GM12891 (cell line): Measurements from ENCODE around the gene QRICH1.

Experiments
- DNase-seq: peaks from one replicate; pipeline ENCODE4 v3.0.0; 2011; ENCODE audit warnings: low spot score; ENCODE audit not compliant: insufficient read length
- FAIRE-seq: peaks from 2 replicates; lab custom pipeline; 2011; peaks lifted over from hg19 to GRCh38; lab: Jason Lieb, UNC
- PAX5 ChIP-seq: IDR thresholded peaks from 2 replicates; pipeline ENCODE4 v1.6.1; 2011; ENCODE audit warnings: low read length, moderate library complexity, mild to moderate bottlenecking; ENCODE audit not compliant: insufficient read depth, severe bottlenecking
- POLR2A ChIP-seq: IDR thresholded peaks from 2 replicates; pipeline ENCODE4 v1.6.1; 2011; ENCODE audit warnings: low read depth, low read length, control low read depth
- POLR2AphosphoS5 ChIP-seq: IDR thresholded peaks from 2 replicates; pipeline ENCODE4 v1.6.1; 2011; ENCODE audit warnings: low read depth, low read length, control low read depth
- POU2F2 ChIP-seq: IDR thresholded peaks from 2 replicates; pipeline ENCODE4 v1.6.1; 2011; ENCODE audit warnings: low read depth, mild to moderate bottlenecking, control low read depth, low read length, moderate library complexity
- SPI1 ChIP-seq: IDR thresholded peaks from 2 replicates; pipeline ENCODE4 v1.6.1; 2011; ENCODE audit warnings: low read depth, low read length, control low read depth
- TAF1 ChIP-seq: IDR thresholded peaks from 2 replicates; pipeline ENCODE4 v1.6.1; 2011; ENCODE audit warnings: low read depth, low read length, control low read depth

The QRICH1 gene

GRCh38 chr3:49100046-49100615 is 6.3 kb upstream of the QRICH1 start:
- FAIRE-seq (no peak), DNase-seq (no peak)
- TF ChIP-seq SPI1 (no peak), TAF1 (no peak), POLR2A (peak; percentile 4; the same call in 1 of the 2 replicates)

GRCh38 chr3:49098910-49099630 is 5.2 kb upstream of the QRICH1 start:
- FAIRE-seq (no peak), DNase-seq (no peak)

GRCh38 chr3:49098429-49098828 is 4.6 kb upstream of the QRICH1 start:
- no peak for DNase-seq
- no peak for FAIRE-seq
- no peak for TF ChIP-seq SPI1
- TF ChIP-seq TAF1: no peak
- TF ChIP-seq POLR2A: no peak
- TF ChIP-seq POLR2AphosphoS5: no peak
- TF ChIP-seq POU2F2: no peak
- no peak for TF ChIP-seq PAX5

More at GRCh38 chr3:49098910-49099630, 5.2 kb upstream of the QRICH1 start:
- no peak for TF ChIP-seq TAF1
- no peak for TF ChIP-seq POU2F2
- TF ChIP-seq POLR2AphosphoS5: no peak
- no peak for TF ChIP-seq PAX5
- no peak for TF ChIP-seq SPI1
- no peak for TF ChIP-seq POLR2A

GRCh38 chr3:49092938-49093852 is 676 bp downstream of the QRICH1 start:
- DNase-seq (peak; percentile 65), FAIRE-seq (peak; percentile 97)
- TF ChIP-seq SPI1 (no peak), PAX5 (no peak), TAF1 (no peak), POU2F2 (peak; percentile 55), POLR2A (peak; percentile 51), POLR2AphosphoS5 (peak; percentile 32; the same call in 1 of the 2 replicates)

GRCh38 chr3:49081429-49081828 is 12.4 kb downstream of the QRICH1 start:
- FAIRE-seq: no peak
- no peak for DNase-seq
- TF ChIP-seq SPI1: no peak
- TF ChIP-seq POLR2AphosphoS5: no peak
- no peak for TF ChIP-seq POU2F2
- no peak for TF ChIP-seq POLR2A
- TF ChIP-seq PAX5: no peak

GRCh38 chr3:49079270-49079669 is 14.6 kb downstream of the QRICH1 start:
- FAIRE-seq (no peak), DNase-seq (no peak)
- TF ChIP-seq POLR2AphosphoS5 (no peak), POLR2A (no peak), SPI1 (no peak), POU2F2 (no peak), TAF1 (no peak), PAX5 (no peak)

GRCh38 chr3:49076646-49077045 is 17.2 kb downstream of the QRICH1 start:
- TF ChIP-seq POLR2AphosphoS5 (no peak), POLR2A (no peak), POU2F2 (no peak), TAF1 (no peak), SPI1 (no peak), PAX5 (no peak)
- no peak for DNase-seq
- FAIRE-seq: no peak

GRCh38 chr3:49076116-49076515 is 17.8 kb downstream of the QRICH1 start:
- TF ChIP-seq PAX5: no peak
- TF ChIP-seq POU2F2: no peak
- no peak for TF ChIP-seq POLR2A
- no peak for TF ChIP-seq TAF1
- TF ChIP-seq SPI1: no peak
- TF ChIP-seq POLR2AphosphoS5: no peak
- no peak for DNase-seq
- FAIRE-seq: no peak

- FAIRE-seq (no peak), DNase-seq (no peak)
- TF ChIP-seq POLR2AphosphoS5: no peak
These were observed 35.9 kb downstream of the QRICH1 start for GRCh38 chr3:49058011-49058410.

- TF ChIP-seq POLR2A (no peak), POU2F2 (no peak), SPI1 (no peak), TAF1 (no peak), POLR2AphosphoS5 (no peak), PAX5 (no peak)
- FAIRE-seq: no peak
- no peak for DNase-seq
These were observed 36.6 kb downstream of the QRICH1 start for GRCh38 chr3:49057268-49057667.
